Mesenchymal stem cell (in vitro differentiated cells and primary cell): Measurements from ENCODE around the gene PROCA1.
A peak's percentile ranks its signal among the peaks of the same experiment; 100 is the strongest.

Experiments used
- DNase-seq: peaks from one replicate; pipeline ENCODE4 v3.0.0-alpha.2; 2013
- H2AFZ ChIP-seq: one replicate; pipeline ENCODE4 v1.6.1; 2013; ENCODE audit warnings: low read depth, mild to moderate bottlenecking, control low read depth, inconsistent platforms, low read length, moderate library complexity
- H2AK5ac ChIP-seq: 2 replicates; pipeline ENCODE4 v1.6.1; 2013; ENCODE audit warnings: low read length, moderate library complexity, mild to moderate bottlenecking, inconsistent platforms; ENCODE audit not compliant: severe bottlenecking
- H2BK120ac ChIP-seq: one replicate; pipeline ENCODE4 v1.6.1; 2013; ENCODE audit warnings: low read depth, mild to moderate bottlenecking, inconsistent platforms, low read length, moderate library complexity
- H2BK12ac ChIP-seq, 2 experiments: one replicate each; pipeline ENCODE4 v1.6.1; 2013; ENCODE audit warnings: inconsistent platforms in 2 of 2, low read length in 2 of 2, mild to moderate bottlenecking in 2 of 2, moderate library complexity in 2 of 2, control low read depth in 1 of 2
- H2BK15ac ChIP-seq: one replicate; pipeline ENCODE4 v1.6.1; 2013; ENCODE audit warnings: mild to moderate bottlenecking, low read depth, inconsistent platforms; ENCODE audit not compliant: poor library complexity, severe bottlenecking
- H2BK5ac ChIP-seq: 2 replicates; pipeline ENCODE4 v1.6.1; 2013; ENCODE audit warnings: low read depth, mild to moderate bottlenecking, low read length, control low read depth, inconsistent platforms; ENCODE audit not compliant: poor library complexity, severe bottlenecking
- H3K14ac ChIP-seq, 2 experiments: one replicate each; pipeline ENCODE4 v1.6.1; 2013; ENCODE audit warnings: inconsistent platforms in 2 of 2, low read length in 2 of 2, control low read depth in 1 of 2, mild to moderate bottlenecking in 1 of 2, moderate library complexity in 1 of 2
- H3K18ac ChIP-seq, 2 experiments: one replicate each; pipeline ENCODE4 v1.6.1; 2013; ENCODE audit warnings: inconsistent platforms in 2 of 2, low read length in 2 of 2, control low read depth in 1 of 2, low read depth in 1 of 2, mild to moderate bottlenecking in 1 of 2
- H3K23ac ChIP-seq, 2 experiments: one replicate each; pipeline ENCODE4 v1.6.1; 2013; ENCODE audit warnings: inconsistent platforms in 2 of 2, low read length in 2 of 2, mild to moderate bottlenecking in 2 of 2, moderate library complexity in 2 of 2, control low read depth in 1 of 2
- H3K27ac ChIP-seq: 2 replicates; pipeline ENCODE4 v1.5.1; 2013; ENCODE audit warnings: mild to moderate bottlenecking, moderate library complexity, low read length, control low read depth, inconsistent platforms; ENCODE audit not compliant: poor library complexity, severe bottlenecking
- H3K27me3 ChIP-seq, 2 experiments: 2 replicates each; pipeline versions ENCODE4 v1.6.1 to v1.7.0; 2013; ENCODE audit warnings: low read length in 2 of 2, mild to moderate bottlenecking in 2 of 2, moderate library complexity in 2 of 2, control low read depth in 1 of 2, inconsistent platforms in 1 of 2; ENCODE audit not compliant: control insufficient read depth in 1 of 2, insufficient read depth in 1 of 2
- H3K36me3 ChIP-seq, 2 experiments: 2 replicates each; pipeline versions ENCODE4 v1.6.1 to v1.7.0; 2013; ENCODE audit warnings: low read length in 2 of 2, control low read depth in 1 of 2, inconsistent platforms in 1 of 2, low read depth in 1 of 2, mild to moderate bottlenecking in 1 of 2; ENCODE audit not compliant: insufficient read depth in 2 of 2, control insufficient read depth in 1 of 2
- H3K4ac ChIP-seq, 2 experiments: one replicate each; pipeline ENCODE4 v1.6.1; 2013; ENCODE audit warnings: inconsistent platforms in 2 of 2, low read length in 2 of 2, mild to moderate bottlenecking in 2 of 2, moderate library complexity in 2 of 2, control low read depth in 1 of 2, low read depth in 1 of 2
- H3K4me1 ChIP-seq: 2 replicates; pipeline ENCODE4 v1.6.1; 2013; ENCODE audit warnings: low read depth, low read length, control low read depth; ENCODE audit not compliant: control insufficient read depth, insufficient read depth
- H3K4me2 ChIP-seq: 2 replicates; pipeline ENCODE4 v1.6.1; 2013; ENCODE audit warnings: low read length, mild to moderate bottlenecking, inconsistent platforms; ENCODE audit not compliant: poor library complexity, severe bottlenecking
- H3K4me3 ChIP-seq, 2 experiments: 2 replicates each; pipeline versions ENCODE4 v1.5.1 to v1.7.0; 2013; ENCODE audit warnings: low read length in 2 of 2, mild to moderate bottlenecking in 2 of 2, control low read depth in 1 of 2, low read depth in 1 of 2; ENCODE audit not compliant: insufficient read depth in 1 of 2
- H3K79me1 ChIP-seq: replicated peaks from 2 replicates; pipeline ENCODE4 v1.6.1; 2013; ENCODE audit warnings: mild to moderate bottlenecking, control low read depth, low read length, inconsistent platforms; ENCODE audit not compliant: poor library complexity, severe bottlenecking
- H3K9ac ChIP-seq: 2 replicates; pipeline ENCODE4 v1.7.0; 2013; ENCODE audit warnings: mild to moderate bottlenecking, low read length, moderate library complexity
- H3K9me3 ChIP-seq: 2 replicates; pipeline ENCODE4 v1.7.0; 2013; ENCODE audit warnings: mild to moderate bottlenecking, low read length; ENCODE audit not compliant: control insufficient read depth
- H4K8ac ChIP-seq: one replicate; pipeline ENCODE4 v1.6.1; 2013; ENCODE audit warnings: inconsistent platforms, mild to moderate bottlenecking, low read length, moderate library complexity
- H4K91ac ChIP-seq: one replicate; pipeline ENCODE4 v1.6.1; 2013; ENCODE audit warnings: mild to moderate bottlenecking, low read length, inconsistent platforms
- WGBS: methylation state at CpG from one replicate; pipeline ENCODE4 v1.1.7; 2013; ENCODE audit warnings: mixed read lengths; 5-methylcytosine and 5-hydroxymethylcytosine counted together

PROCA1 gene

GRCh38 chr17:28686296-28686695 lies 25.4 kb downstream of the PROCA1 start:
- H2BK120ac ChIP-seq: no peak overlapping the region
- no peak overlapping the region for H3K4ac ChIP-seq
- H3K27ac ChIP-seq: no peak overlapping the region
- no peaks in the 10 kb centered on the region for H3K4me1 ChIP-seq
- peaks cover 84 to 97% of the 10 kb centered on the region in 2 experiments for H3K36me3 ChIP-seq
- DNase-seq: no peak
- H3K23ac ChIP-seq: no peak overlapping the region
- H4K91ac ChIP-seq: no peak overlapping the region
- no peak overlapping the region for H4K8ac ChIP-seq
- no peaks in the 10 kb centered on the region for H3K9me3 ChIP-seq
- H2BK5ac ChIP-seq: no peak overlapping the region
- no peaks in the 10 kb centered on the region for H3K27me3 ChIP-seq
- 100% methylated on average over 4 of the region's 4 CpGs for WGBS
- H2AFZ ChIP-seq: no peak overlapping the region
- H3K14ac ChIP-seq: no peak overlapping the region
- no peak overlapping the region for H2AK5ac ChIP-seq
- H2BK12ac ChIP-seq: no peak overlapping the region
- no peak overlapping the region for H3K9ac ChIP-seq
- H3K4me3 ChIP-seq: no peak overlapping the region
- H3K4me2 ChIP-seq: no peak overlapping the region
- peaks cover 17% of the 10 kb centered on the region for H3K79me1 ChIP-seq
- H2BK15ac ChIP-seq: no peak overlapping the region
- H3K18ac ChIP-seq: no peak overlapping the region

- H2BK120ac ChIP-seq: no peak overlapping the region
- H2AK5ac ChIP-seq: no peak overlapping the region
- WGBS: 95% methylated on average over 5 of the region's 5 CpGs
- no peak for DNase-seq
- H2BK15ac ChIP-seq: no peak overlapping the region
- no peak overlapping the region for H3K4me3 ChIP-seq
- no peak overlapping the region for H3K14ac ChIP-seq
- H3K9me3 ChIP-seq: no peaks in the 10 kb centered on the region
- H3K4me1 ChIP-seq: no peaks in the 10 kb centered on the region
- H2AFZ ChIP-seq: no peak overlapping the region
- H3K4ac ChIP-seq: no peak overlapping the region
- H3K27me3 ChIP-seq: no peaks in the 10 kb centered on the region
- no peak overlapping the region for H4K91ac ChIP-seq
- no peak overlapping the region for H2BK12ac ChIP-seq
- no peak overlapping the region for H3K23ac ChIP-seq
- peaks cover 83 to 97% of the 10 kb centered on the region in 2 experiments for H3K36me3 ChIP-seq
- H3K79me1 ChIP-seq: peaks cover 17% of the 10 kb centered on the region
- no peak overlapping the region for H3K4me2 ChIP-seq
- no peak overlapping the region for H2BK5ac ChIP-seq
- H3K9ac ChIP-seq: no peak overlapping the region
- H3K18ac ChIP-seq: no peak overlapping the region
- H4K8ac ChIP-seq: no peak overlapping the region
- H3K27ac ChIP-seq: no peak overlapping the region
Measured at GRCh38 chr17:28685366-28685765, 26.3 kb downstream of the PROCA1 start.

- 21% methylated on average over 3 of the region's 3 CpGs for WGBS
- no peak overlapping the region for H4K8ac ChIP-seq
Measured at GRCh38 chr17:28684963-28685362, 26.7 kb downstream of the PROCA1 start.

GRCh38 chr17:28682655-28683054 lies 29.0 kb downstream of the PROCA1 start:
- no peak overlapping the region for H3K18ac ChIP-seq
- H3K79me1 ChIP-seq: peaks cover 23% of the 10 kb centered on the region
- no peak overlapping the region for H3K9ac ChIP-seq
- H4K8ac ChIP-seq: no peak overlapping the region
- H2AK5ac ChIP-seq: no peak overlapping the region
- no peaks in the 10 kb centered on the region for H3K4me1 ChIP-seq
- no peak overlapping the region for H3K4me2 ChIP-seq
- no peak overlapping the region for H2BK120ac ChIP-seq
- peaks cover 90 to 93% of the 10 kb centered on the region in 2 experiments for H3K36me3 ChIP-seq
- H3K4ac ChIP-seq: no peak overlapping the region
- H2BK12ac ChIP-seq: no peak overlapping the region
- no peak overlapping the region for H3K4me3 ChIP-seq
- no peak overlapping the region for H3K27ac ChIP-seq
- no peak overlapping the region for H2BK5ac ChIP-seq
- H4K91ac ChIP-seq: no peak overlapping the region
- no peaks in the 10 kb centered on the region for H3K27me3 ChIP-seq
- WGBS: 96% methylated on average over 11 of the region's 11 CpGs
- H2AFZ ChIP-seq: no peak overlapping the region
- DNase-seq: no peak
- H3K23ac ChIP-seq: no peak overlapping the region
- no peak overlapping the region for H3K14ac ChIP-seq
- no peak overlapping the region for H2BK15ac ChIP-seq
- H3K9me3 ChIP-seq: no peaks in the 10 kb centered on the region

More at GRCh38 chr17:28684963-28685362, 26.7 kb downstream of the PROCA1 start:
- H4K91ac ChIP-seq: no peak overlapping the region
- H3K27ac ChIP-seq: no peak overlapping the region
- no peak overlapping the region for H2BK5ac ChIP-seq
- H2AK5ac ChIP-seq: no peak overlapping the region
- no peak overlapping the region for H3K23ac ChIP-seq
- H3K36me3 ChIP-seq: peaks cover 82 to 96% of the 10 kb centered on the region in 2 experiments
- no peak overlapping the region for H2BK15ac ChIP-seq
- H3K4ac ChIP-seq: no peak overlapping the region
- H2BK12ac ChIP-seq: no peak overlapping the region
- peaks cover 17% of the 10 kb centered on the region for H3K79me1 ChIP-seq
- no peak overlapping the region for H3K4me2 ChIP-seq
- H3K4me1 ChIP-seq: no peaks in the 10 kb centered on the region
- no peaks in the 10 kb centered on the region for H3K9me3 ChIP-seq
- H3K27me3 ChIP-seq: no peaks in the 10 kb centered on the region
- H3K18ac ChIP-seq: no peak overlapping the region
- no peak overlapping the region for H3K9ac ChIP-seq
- no peak overlapping the region for H3K14ac ChIP-seq
- H3K4me3 ChIP-seq: no peak overlapping the region
- no peak overlapping the region for H2BK120ac ChIP-seq
- no peak overlapping the region for H2AFZ ChIP-seq
- peak; percentile 84 for DNase-seq
